IMR-90 (cell line): ENCODE data around the gene SCN4A. TPM values are rescaled to one million over a fixed set of nuclear protein-coding genes. Genes with fewer than 3 reads are reported as not detected.

ENCODE experiments used
- ATAC-seq: fragments of 200-7000 bp; cut with Tn5 transposase; 2 replicates; pipeline ENCODE4 v1.9.1; 2020; ENCODE audit warnings: low read depth, mild to moderate bottlenecking, moderate library complexity
- BruUV-seq: library from RNA; stranded (reverse); fragments of 400-500 nt; replicated peaks from 2 replicates; lab custom pipeline; 2021; lab: Mats Ljungman, UMichigan
- CTCF ChIA-PET: fragments of 300-600 bp; formaldehyde crosslinking; extraction: SDS; loops from one replicate; lab custom pipeline; 2021; ENCODE audit warnings: antibody characterized with exemption; lab: Yijun Ruan, JAX
- POLR2A ChIA-PET: fragments of 300-600 bp; sonication (Branson Sonifier 250); formaldehyde crosslinking; loops from one replicate; lab custom pipeline; 2022; ENCODE audit warnings: antibody characterized with exemption; ENCODE audit not compliant: unreplicated experiment; lab: Charles Lee
- DNase-seq: peaks from one replicate; pipeline ENCODE4 v3.0.0; 2013
- H2AFZ ChIP-seq: replicated peaks from 2 replicates; pipeline ENCODE3; 2013; ENCODE audit warnings: low read length, mild to moderate bottlenecking; ENCODE audit not compliant: poor library complexity
- H2AK5ac ChIP-seq: 2 replicates; pipeline ENCODE4 v1.6.1; 2013; ENCODE audit warnings: low read depth, low read length, inconsistent platforms
- H2AK9ac ChIP-seq: replicated peaks from 2 replicates; pipeline ENCODE3; 2013; ENCODE audit warnings: mild to moderate bottlenecking, low read depth, low read length, moderate library complexity; ENCODE audit not compliant: poor library complexity
- H2BK120ac ChIP-seq: 2 replicates; pipeline ENCODE4 v1.6.1; 2013; ENCODE audit warnings: low read depth, low read length, inconsistent platforms
- H2BK15ac ChIP-seq: 3 replicates; pipeline ENCODE4 v1.6.1; 2013; ENCODE audit warnings: low read depth, low read length, inconsistent platforms
- H2BK20ac ChIP-seq: 2 replicates; pipeline ENCODE4 v1.6.1; 2013; ENCODE audit warnings: low read depth, mild to moderate bottlenecking, inconsistent platforms, low read length, moderate library complexity
- H2BK5ac ChIP-seq: 2 replicates; pipeline ENCODE4 v1.6.1; 2013; ENCODE audit warnings: mild to moderate bottlenecking, low read depth, low read length, inconsistent platforms; ENCODE audit not compliant: poor library complexity, severe bottlenecking
- H3K14ac ChIP-seq: replicated peaks from 2 replicates; pipeline ENCODE4 v1.6.1; 2013; ENCODE audit warnings: low read depth, low read length, inconsistent platforms
- H3K18ac ChIP-seq: 2 replicates; pipeline ENCODE4 v1.6.1; 2013; ENCODE audit warnings: low read depth, low read length, control low read depth
- H3K23ac ChIP-seq: 2 replicates; pipeline ENCODE4 v1.6.1; 2013; ENCODE audit warnings: low read depth, low read length, inconsistent platforms
- H3K27ac ChIP-seq: 2 replicates; pipeline ENCODE4 v1.5.1; 2013; ENCODE audit warnings: mild to moderate bottlenecking, control low read depth, low read length; ENCODE audit not compliant: insufficient read depth
- H3K27me3 ChIP-seq: 2 replicates; pipeline ENCODE4 v1.6.1; 2013; ENCODE audit warnings: low read length; ENCODE audit not compliant: control insufficient read depth, insufficient read depth
- H3K36me3 ChIP-seq: 2 replicates; pipeline ENCODE4 v1.6.1; 2013; ENCODE audit warnings: low read length, mixed read lengths; ENCODE audit not compliant: control insufficient read depth, insufficient read depth
- H3K4ac ChIP-seq: 2 replicates; pipeline ENCODE4 v1.6.1; 2013; ENCODE audit warnings: low read depth, low read length, inconsistent platforms
- H3K4me1 ChIP-seq: 2 replicates; pipeline ENCODE4 v1.6.1; 2013; ENCODE audit warnings: low read length, mixed read lengths; ENCODE audit not compliant: control insufficient read depth, insufficient read depth
- H3K4me2 ChIP-seq: 2 replicates; pipeline ENCODE4 v1.6.1; 2013; ENCODE audit warnings: low read depth, mild to moderate bottlenecking, control low read depth, low read length, moderate library complexity
- H3K4me3 ChIP-seq: 2 replicates; pipeline ENCODE4 v1.5.1; 2013; ENCODE audit warnings: low read depth, mild to moderate bottlenecking, control low read depth, low read length, moderate library complexity; ENCODE audit not compliant: insufficient read depth
- H3K56ac ChIP-seq: 2 replicates; pipeline ENCODE4 v1.6.1; 2013; ENCODE audit warnings: low read length, inconsistent platforms; ENCODE audit not compliant: insufficient read depth; ENCODE audit errors: extremely low read depth
- H3K79me1 ChIP-seq, 2 experiments: 2 replicates each; pipeline ENCODE4 v1.6.1; 2013; ENCODE audit warnings: low read length in 2 of 2, inconsistent platforms in 1 of 2, low read depth in 1 of 2
- H3K9ac ChIP-seq: 2 replicates; pipeline ENCODE4 v1.6.1; 2013; ENCODE audit warnings: low read depth, low read length, control low read depth
- H3K9me1 ChIP-seq: 2 replicates; pipeline ENCODE4 v1.6.1; 2013; ENCODE audit warnings: low read length, inconsistent platforms; ENCODE audit not compliant: insufficient read depth
- H3K9me3 ChIP-seq: 2 replicates; pipeline ENCODE4 v1.6.1; 2013; ENCODE audit warnings: low read length; ENCODE audit not compliant: control insufficient read depth, insufficient read depth
- H4K20me1 ChIP-seq: 2 replicates; pipeline ENCODE4 v1.6.1; 2013; ENCODE audit warnings: low read length, inconsistent platforms; ENCODE audit not compliant: insufficient read depth
- H4K5ac ChIP-seq: 2 replicates; pipeline ENCODE4 v1.6.1; 2013; ENCODE audit warnings: mild to moderate bottlenecking, low read depth, low read length, control low read depth
- H4K8ac ChIP-seq, 2 experiments: 2 replicates each; pipeline ENCODE4 v1.6.1; 2013; ENCODE audit warnings: low read depth in 2 of 2, low read length in 2 of 2, control low read depth in 1 of 2, inconsistent platforms in 1 of 2
- H4K91ac ChIP-seq: 2 replicates; pipeline ENCODE4 v1.6.1; 2013; ENCODE audit warnings: low read depth, low read length, inconsistent platforms; ENCODE audit not compliant: insufficient read depth
- BHLHE40 ChIP-seq: fragments of 150-350 bp; IDR thresholded peaks from 2 replicates; pipeline ENCODE4 v1.6.1; 2016; ENCODE audit warnings: mild to moderate bottlenecking, low read depth, low read length
- CEBPB ChIP-seq: IDR thresholded peaks from 2 replicates; pipeline ENCODE4 v1.6.1; 2012; ENCODE audit warnings: low read depth, low read length, improper control_type of control experiment
- CHD1 ChIP-seq: IDR thresholded peaks from 2 replicates; pipeline ENCODE4 v1.6.1; 2012; ENCODE audit warnings: low read depth, low read length, improper control_type of control experiment
- MAFK ChIP-seq: IDR thresholded peaks from 2 replicates; pipeline ENCODE4 v1.6.1; 2012; ENCODE audit warnings: low read depth, low read length, improper control_type of control experiment
- MAZ ChIP-seq: IDR thresholded peaks from 2 replicates; pipeline ENCODE4 v1.6.1; 2012; ENCODE audit warnings: low read depth, mild to moderate bottlenecking, low read length, improper control_type of control experiment, moderate library complexity, borderline replicate concordance
- NFE2L2 ChIP-seq: fragments of 150-350 bp; IDR thresholded peaks from 2 replicates; pipeline ENCODE4 v1.6.1; 2016; ENCODE audit warnings: low read depth, mild to moderate bottlenecking, low read length
- POLR2A ChIP-seq: IDR thresholded peaks from 2 replicates; pipeline ENCODE4 v1.6.1; 2012; ENCODE audit warnings: mild to moderate bottlenecking, low read depth, low read length
- WGBS, 2 experiments: methylation state at CpG; one replicate each; pipeline versions ENCODE4 v1.1.5 to v1.1.7; 2013; ENCODE audit warnings: missing lambda C conversion rate in 2 of 2; ENCODE audit not compliant: insufficient read length in 1 of 2; ENCODE audit errors: extremely low coverage in 2 of 2; 5-methylcytosine and 5-hydroxymethylcytosine counted together
- dilution Hi-C: fragments of 300-500 bp; cut with HindIII; formaldehyde crosslinking; loops from one replicate; pipeline ENCODE4 v1.14.3; 2018; ENCODE audit warnings: low sequenced_read_pairs; ENCODE audit not compliant: unreplicated experiment
- in situ Hi-C: fragments of 300-500 bp; cut with MboI; formaldehyde crosslinking; loops from 3 replicates; pipeline ENCODE4 v1.14.3; 2019; ENCODE audit warnings: low sequenced_read_pairs, inconsistent platforms, mixed read lengths
- intact Hi-C: fragments of 100-400 bp; cut with micrococcal nuclease; formaldehyde crosslinking; loops from 2 replicates; pipeline ENCODE4 v1.10.0; 2022
- polyA plus RNA-seq, 3 experiments: library from polyadenylated mRNA; depleted of rRNA; stranded (reverse); fragments of >200 nt; gene quantifications; 2 replicates each; pipeline ENCODE4 v1.2.3, GENCODE V29; 2012; ENCODE audit warnings: low replicate concordance in 1 of 3
- total RNA-seq: library from RNA; depleted of rRNA; stranded (reverse); fragments of >200 nt; gene quantifications from 2 replicates; pipeline ENCODE4 v1.2.3, GENCODE V29; 2012
- TF ChIP-seq, protein P1 (sequence below): fragments of 150-350 bp; IDR thresholded peaks from 2 replicates; pipeline ENCODE4 v1.6.1; 2016; ENCODE audit warnings: low read depth, mild to moderate bottlenecking, low read length, moderate library complexity, borderline replicate concordance

Gene SCN4A
- total and polyA plus RNA-seq, 2 of the 4 experiments (the other 2 are of a cell fraction), result not detected

DNA sequence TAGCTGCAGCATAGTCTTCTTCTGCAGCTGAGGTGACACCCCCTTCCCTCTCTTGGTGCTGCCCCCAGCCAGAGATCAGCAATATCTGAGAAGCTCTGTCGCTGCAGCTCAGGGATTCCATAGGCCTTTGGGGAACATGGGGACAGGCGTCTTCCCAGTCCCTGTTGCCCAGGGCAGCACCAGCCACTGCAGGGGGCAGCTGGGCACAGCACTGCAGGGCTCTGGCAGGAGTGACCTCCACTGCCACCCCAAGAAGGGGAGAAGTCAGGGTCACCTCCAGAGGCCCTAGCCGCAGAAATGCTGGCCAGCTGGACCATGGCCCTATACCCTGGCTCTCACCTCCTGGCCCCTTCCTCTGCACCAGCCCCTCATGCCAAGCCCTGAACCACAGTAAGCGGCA is 16.9 kb downstream of the SCN4A start:
- 93% methylated on average over 2 of the region's 4 CpGs; no CpG with 5 or more reads in 1 of the 2 experiments for WGBS, 2 experiments
- Histone ChIP-seq H2AK5ac (no peak overlapping the region; the same call in 1 of the 2 replicates), H3K4me3 (no peak overlapping the region), H3K79me1 (no peaks in the 10 kb centered on the region), H3K27ac (no peak overlapping the region), H4K8ac (no peak overlapping the region), H3K23ac (no peak overlapping the region), H3K27me3 (peaks cover 22% of the 10 kb centered on the region), H3K4ac (no peak overlapping the region), H4K5ac (no peak overlapping the region), H3K4me1 (0 out of 2 replicates have a peak, but pooled peaks cover 2% of the 10 kb centered on the region), H3K4me2 (no peak overlapping the region), H2BK15ac (no peak overlapping the region), H4K20me1 (no peaks in the 10 kb centered on the region; the same call in 1 of the 2 replicates), H3K14ac (no peak overlapping the region), H2BK5ac (no peak overlapping the region), H3K36me3 (no peaks in the 10 kb centered on the region), H2BK20ac (no peak overlapping the region), H3K9me1 (peaks cover 4% of the 10 kb centered on the region), H2BK120ac (no peak overlapping the region), H2AFZ (no peak overlapping the region), H3K9ac (no peak overlapping the region), H3K56ac (no peak overlapping the region), H3K9me3 (no peaks in the 10 kb centered on the region), H4K91ac (no peak overlapping the region), H2AK9ac (no peak overlapping the region), H3K18ac (no peak overlapping the region)
- dilution Hi-C loops, result no loop called here
- intact Hi-C loops, result no loop called here
- CTCF ChIA-PET, result interaction anchor here (1.1 kb wide), 1 partner anchor 10 kb away, joined by 3 read pairs; no protein-coding TSS in a partner anchor
- POLR2A ChIA-PET, result no interaction called here
- no peak for TF ChIP-seq CHD1
- TF ChIP-seq CEBPB, result no peak
- TF ChIP-seq NFE2L2, result no peak
- no peak for TF ChIP-seq MAFK
- no peak for TF ChIP-seq MAZ
- TF ChIP-seq, protein P1, sequence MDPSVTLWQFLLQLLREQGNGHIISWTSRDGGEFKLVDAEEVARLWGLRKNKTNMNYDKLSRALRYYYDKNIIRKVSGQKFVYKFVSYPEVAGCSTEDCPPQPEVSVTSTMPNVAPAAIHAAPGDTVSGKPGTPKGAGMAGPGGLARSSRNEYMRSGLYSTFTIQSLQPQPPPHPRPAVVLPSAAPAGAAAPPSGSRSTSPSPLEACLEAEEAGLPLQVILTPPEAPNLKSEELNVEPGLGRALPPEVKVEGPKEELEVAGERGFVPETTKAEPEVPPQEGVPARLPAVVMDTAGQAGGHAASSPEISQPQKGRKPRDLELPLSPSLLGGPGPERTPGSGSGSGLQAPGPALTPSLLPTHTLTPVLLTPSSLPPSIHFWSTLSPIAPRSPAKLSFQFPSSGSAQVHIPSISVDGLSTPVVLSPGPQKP, result no peak
- no peak for TF ChIP-seq POLR2A
- no peak for TF ChIP-seq BHLHE40
- in situ Hi-C loops, result no loop called here
- no TSS peak for BruUV-seq
- ATAC-seq (no peak), DNase-seq (no peak)
